HepG2 (cell line): ENCODE data around the gene LRBA.

Source experiments
- NFRKB ChIP-seq: fragments of 450-650 bp; IDR thresholded peaks from 2 replicates; pipeline ENCODE4 v1.6.1; 2017
- NPAS2 ChIP-seq: sonication (generic); formaldehyde crosslinking; IDR thresholded peaks from 2 replicates; pipeline ENCODE4 v1.8.0; 2022; ENCODE audit warnings: mild to moderate bottlenecking, missing genetic modification reagents, borderline replicate concordance
- ZNF510 ChIP-seq: sonication (generic); formaldehyde crosslinking; IDR thresholded peaks from 2 replicates; pipeline ENCODE4 v1.4.0; 2020; ENCODE audit warnings: low read depth, mild to moderate bottlenecking, missing genetic modification reagents
- TF ChIP-seq, protein P1 (sequence below): IDR thresholded peaks from 2 replicates; pipeline ENCODE4 v1.6.1; 2012; ENCODE audit warnings: low read depth, low read length, improper control_type of control experiment
- TF ChIP-seq, protein P2 (sequence below): sonication (generic); formaldehyde crosslinking; IDR thresholded peaks from 2 replicates; pipeline ENCODE4 v1.5.0; 2020; ENCODE audit warnings: mild to moderate bottlenecking, missing genetic modification reagents
- TF ChIP-seq, protein P3 (sequence below): sonication (generic); formaldehyde crosslinking; IDR thresholded peaks from 2 replicates; pipeline ENCODE4 v1.5.0; 2020; ENCODE audit warnings: mild to moderate bottlenecking, missing genetic modification reagents, moderate library complexity

DNA sequence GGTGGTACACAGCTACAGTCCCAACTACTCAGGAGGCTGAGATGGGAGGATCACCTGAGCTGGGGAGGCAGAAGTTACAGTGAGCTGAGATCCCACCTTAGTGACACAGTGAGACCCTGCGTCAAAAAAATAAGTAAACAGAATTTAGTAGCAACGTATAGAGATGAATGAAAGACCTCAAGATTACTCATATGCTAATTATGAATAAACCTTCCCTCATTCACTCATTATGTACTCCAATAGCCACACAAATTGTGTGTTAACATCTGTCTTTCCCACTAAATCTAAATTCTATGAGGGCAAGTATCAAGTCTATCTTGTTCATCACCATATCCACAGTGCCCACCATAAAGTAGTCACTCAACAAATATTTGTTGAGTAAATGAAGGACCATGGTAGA is 111.5 kb downstream of the LRBA start:
- TF ChIP-seq NPAS2 (CRISPR knock-in tag) = no peak
- TF ChIP-seq, protein P1, sequence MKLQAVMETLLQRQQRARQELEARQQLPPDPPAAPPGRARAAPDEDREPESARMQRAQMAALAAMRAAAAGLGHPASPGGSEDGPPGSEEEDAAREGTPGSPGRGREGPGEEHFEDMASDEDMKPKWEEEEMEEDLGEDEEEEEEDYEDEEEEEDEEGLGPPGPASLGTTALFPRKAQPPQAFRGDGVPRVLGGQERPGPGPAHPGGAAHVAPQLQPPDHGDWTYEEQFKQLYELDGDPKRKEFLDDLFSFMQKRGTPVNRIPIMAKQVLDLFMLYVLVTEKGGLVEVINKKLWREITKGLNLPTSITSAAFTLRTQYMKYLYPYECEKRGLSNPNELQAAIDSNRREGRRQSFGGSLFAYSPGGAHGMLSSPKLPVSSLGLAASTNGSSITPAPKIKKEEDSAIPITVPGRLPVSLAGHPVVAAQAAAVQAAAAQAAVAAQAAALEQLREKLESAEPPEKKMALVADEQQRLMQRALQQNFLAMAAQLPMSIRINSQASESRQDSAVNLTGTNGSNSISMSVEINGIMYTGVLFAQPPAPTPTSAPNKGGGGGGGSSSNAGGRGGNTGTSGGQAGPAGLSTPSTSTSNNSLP = no peak
- TF ChIP-seq NFRKB = no peak
- TF ChIP-seq, protein P2, sequence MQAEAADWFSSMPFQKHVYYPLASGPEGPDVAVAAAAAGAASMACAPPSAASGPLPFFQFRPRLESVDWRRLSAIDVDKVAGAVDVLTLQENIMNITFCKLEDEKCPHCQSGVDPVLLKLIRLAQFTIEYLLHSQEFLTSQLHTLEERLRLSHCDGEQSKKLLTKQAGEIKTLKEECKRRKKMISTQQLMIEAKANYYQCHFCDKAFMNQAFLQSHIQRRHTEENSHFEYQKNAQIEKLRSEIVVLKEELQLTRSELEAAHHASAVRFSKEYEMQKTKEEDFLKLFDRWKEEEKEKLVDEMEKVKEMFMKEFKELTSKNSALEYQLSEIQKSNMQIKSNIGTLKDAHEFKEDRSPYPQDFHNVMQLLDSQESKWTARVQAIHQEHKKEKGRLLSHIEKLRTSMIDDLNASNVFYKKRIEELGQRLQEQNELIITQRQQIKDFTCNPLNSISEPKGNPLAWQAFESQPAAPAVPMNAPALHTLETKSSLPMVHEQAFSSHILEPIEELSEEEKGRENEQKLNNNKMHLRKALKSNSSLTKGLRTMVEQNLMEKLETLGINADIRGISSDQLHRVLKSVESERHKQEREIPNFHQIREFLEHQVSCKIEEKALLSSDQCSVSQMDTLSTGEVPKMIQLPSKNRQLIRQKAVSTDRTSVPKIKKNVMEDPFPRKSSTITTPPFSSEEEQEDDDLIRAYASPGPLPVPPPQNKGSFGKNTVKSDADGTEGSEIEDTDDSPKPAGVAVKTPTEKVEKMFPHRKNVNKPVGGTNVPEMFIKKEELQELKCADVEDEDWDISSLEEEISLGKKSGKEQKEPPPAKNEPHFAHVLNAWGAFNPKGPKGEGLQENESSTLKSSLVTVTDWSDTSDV = no peak
- TF ChIP-seq, protein P3, sequence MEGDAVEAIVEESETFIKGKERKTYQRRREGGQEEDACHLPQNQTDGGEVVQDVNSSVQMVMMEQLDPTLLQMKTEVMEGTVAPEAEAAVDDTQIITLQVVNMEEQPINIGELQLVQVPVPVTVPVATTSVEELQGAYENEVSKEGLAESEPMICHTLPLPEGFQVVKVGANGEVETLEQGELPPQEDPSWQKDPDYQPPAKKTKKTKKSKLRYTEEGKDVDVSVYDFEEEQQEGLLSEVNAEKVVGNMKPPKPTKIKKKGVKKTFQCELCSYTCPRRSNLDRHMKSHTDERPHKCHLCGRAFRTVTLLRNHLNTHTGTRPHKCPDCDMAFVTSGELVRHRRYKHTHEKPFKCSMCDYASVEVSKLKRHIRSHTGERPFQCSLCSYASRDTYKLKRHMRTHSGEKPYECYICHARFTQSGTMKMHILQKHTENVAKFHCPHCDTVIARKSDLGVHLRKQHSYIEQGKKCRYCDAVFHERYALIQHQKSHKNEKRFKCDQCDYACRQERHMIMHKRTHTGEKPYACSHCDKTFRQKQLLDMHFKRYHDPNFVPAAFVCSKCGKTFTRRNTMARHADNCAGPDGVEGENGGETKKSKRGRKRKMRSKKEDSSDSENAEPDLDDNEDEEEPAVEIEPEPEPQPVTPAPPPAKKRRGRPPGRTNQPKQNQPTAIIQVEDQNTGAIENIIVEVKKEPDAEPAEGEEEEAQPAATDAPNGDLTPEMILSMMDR (CRISPR knock-in tag) = no peak
- TF ChIP-seq ZNF510 = no peak
